ENCODE data around the gene GRK1.

GRK1 gene

DNA sequence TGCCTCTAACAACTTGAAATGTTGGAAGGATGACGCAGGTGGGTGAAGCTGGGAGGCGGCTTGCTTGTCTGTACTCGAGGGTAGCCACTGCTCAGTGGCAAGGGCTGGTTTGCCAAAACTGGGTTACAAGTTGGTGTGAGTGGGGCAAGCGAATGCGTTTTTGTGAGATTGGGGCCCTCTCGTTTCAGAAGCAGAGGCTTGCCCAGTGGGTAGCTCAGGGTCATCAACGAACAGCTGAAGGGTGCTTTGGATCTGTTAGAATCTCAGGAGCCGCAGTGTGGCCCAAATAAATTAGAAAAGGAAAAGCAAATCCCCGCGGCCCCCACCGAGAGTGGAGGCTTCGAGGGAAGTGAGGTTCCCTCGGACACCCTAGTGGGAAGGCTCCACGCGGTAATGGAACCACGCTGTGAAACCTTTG, 16.3 kb upstream of the GRK1 start:
- no peak for DNase-seq

DNA sequence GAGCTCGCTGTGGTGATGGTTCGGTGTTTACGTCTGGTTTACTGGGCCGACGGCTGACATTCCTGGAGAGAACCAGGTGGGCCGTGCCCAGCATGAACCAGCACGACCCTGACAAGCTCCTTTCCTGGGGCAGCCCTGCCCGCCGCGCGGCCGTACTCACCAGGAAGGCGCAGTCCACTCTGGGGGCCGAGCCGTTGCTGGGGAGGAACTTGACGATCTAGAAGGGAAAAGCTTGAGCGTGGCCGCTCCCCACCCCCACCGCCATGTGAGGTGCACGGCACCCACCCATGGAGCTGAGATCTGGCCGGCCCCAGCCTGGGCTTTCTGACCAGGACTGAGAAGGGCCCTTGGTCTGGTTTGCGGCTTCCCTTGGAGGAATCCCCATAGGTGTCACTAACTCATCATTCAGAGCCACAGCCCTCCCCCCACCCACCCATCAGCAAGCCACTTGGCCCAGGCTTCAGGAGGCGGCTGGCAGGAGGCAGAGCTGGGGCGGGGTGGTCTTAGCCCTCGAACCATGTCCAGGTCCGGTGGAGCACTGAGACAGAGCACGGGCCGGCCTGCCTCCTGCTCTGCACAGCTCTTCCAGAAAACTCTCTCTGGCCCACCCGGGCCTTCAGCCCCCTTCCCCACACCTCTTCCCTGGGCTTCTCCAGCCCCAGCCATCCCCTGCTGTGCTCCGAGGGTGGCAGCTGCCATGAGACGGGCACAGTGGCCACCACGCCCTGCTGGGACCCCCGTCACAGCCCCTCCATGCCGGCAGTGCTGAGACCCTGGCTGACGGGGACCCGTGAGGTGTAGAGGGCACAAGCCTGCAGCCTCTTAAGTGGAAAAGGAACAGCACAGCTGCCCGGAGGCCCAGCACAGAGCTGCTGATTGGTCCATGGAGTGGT, 15.3 kb upstream of the GRK1 start:
- no peak for DNase-seq

DNA sequence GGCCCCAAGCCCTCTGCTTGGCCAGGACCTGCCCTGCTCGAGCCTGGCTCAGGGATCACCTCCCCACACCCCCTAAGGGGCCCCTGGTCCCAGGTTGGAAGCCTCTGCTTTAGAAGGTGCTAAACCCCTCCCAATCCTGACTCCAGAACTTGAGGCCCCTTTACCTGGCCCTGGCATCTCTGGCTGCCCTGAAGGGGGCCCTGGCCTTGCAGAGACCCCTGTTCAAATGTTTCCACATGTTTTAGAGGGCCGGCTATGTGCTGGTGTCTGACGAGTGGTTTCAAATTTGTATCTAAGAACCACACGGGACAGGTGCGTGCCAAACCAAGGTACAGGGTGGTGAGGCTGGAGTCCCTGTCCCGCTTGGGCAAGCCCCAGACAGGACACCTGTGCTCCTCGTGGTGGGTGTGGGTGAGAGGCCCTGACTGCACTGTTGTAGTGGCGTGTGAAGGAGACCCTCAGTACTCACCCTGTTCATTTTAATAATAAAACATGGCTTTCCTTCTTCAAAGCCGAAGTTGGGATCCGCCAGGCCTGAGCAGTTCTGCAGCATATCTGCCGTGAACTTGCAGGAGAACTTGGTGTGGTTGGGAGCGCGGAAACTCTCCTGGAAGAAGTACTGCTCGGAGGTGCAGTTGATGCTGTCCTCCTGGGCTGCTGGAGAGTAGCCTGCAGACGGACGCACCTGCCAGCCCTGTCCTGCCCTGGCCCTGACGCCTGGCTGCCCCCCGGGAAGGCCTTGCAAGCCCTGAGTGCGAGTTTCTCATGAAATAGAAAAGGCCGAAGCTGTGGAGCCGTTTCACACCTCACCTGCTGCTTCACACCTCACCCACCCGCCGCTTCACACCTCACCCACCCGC, 14.4 kb upstream of the GRK1 start:
- no peak for DNase-seq

DNA sequence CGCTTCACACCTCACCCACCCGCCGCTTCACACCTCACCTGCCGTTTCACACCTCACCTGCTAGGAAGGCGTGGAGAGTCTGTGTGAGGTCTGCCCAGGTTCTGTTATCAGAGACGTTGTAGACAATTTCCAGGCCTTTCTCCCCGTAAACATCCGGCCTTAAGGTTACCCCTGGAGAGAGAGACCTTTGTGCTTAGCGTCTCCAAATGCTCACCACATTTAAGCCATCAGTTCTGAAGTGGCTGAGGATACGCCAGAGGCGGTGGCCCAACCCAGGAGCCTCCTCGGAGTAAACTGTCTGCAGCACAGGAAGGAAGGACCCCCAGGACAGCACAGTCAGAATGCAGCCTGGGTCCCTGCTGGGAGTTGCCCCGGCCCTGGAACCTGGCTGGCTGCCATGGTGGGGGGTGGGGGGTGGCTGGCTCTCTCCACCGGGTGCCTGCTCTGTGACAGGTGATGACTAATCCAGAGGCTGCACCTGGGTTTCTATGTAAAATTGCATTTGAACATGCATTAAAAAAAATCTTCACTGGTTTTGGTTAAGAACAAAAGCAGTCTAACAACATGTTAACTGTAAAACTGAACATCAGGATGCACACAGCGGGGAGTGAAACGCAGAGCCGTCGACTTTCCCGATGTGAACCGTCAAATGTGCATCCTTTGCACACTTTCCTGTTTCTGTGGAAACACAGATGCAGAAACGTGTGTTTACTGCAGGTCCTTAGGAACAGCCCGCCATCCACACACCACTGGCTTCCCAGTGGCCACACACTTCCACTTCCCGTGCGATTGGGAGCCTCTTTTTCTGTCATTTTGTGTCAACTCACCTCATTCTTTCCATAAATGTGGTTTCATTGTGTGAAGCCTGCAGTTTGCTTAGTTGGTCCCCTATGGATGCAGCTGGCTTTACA, 13.5 kb upstream of the GRK1 start:
- no peak for DNase-seq

DNA sequence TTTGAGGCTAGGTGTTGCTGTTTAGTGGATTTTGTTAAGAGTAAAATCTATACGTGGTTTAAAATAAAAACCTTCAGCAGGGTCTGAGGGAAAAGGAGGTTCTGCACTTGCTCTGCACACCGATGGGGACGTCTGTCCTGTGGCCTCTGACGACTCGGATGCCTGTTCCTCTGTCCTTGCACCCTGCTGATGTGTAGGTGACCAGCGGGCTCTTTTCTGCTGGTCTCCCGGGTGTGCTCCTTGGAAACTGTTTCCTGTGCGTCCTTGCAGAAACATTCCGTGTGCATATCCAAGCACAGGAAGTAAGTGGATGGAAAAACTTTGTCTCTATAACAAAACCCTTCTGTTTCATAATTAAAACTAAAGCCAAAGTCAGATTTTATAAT, 12.9 kb upstream of the GRK1 start:
- no peak for DNase-seq

DNA sequence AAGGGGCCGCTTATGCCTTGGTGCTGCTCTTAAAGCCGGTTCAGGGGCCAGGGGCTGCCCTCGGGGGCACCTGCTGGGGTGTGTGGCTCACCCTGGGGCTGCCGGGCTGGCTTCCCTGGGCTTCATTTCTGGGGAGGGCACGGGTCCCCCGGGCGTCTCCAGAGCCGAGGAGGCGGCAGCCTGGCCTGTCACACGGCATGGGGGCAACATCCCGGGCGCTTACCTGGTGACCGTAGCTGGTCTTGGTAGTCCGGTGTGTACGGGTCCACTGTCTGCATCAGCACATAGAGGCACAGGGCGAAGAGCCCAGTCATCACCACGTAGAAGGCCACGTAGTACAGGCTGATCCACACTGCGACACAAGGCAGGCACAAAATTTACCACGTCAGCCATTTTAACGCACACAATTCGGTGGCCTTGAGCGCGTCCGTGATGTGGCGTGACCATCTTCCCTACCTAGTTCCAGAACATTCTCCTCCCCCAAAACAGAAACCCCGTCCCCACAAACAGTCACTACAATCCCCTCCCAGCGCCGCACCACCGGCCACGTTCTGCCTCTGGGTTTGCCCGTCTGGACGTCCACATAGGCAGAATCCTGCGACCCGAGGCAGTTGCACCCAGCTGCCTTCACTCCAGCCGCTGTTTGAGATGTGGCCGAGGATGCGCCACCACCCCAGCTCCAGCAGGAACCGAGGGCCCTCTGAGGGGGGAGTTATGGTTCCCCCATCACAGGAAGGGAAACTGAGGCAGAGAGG, 12.3 kb upstream of the GRK1 start:
- no peak for DNase-seq

DNA sequence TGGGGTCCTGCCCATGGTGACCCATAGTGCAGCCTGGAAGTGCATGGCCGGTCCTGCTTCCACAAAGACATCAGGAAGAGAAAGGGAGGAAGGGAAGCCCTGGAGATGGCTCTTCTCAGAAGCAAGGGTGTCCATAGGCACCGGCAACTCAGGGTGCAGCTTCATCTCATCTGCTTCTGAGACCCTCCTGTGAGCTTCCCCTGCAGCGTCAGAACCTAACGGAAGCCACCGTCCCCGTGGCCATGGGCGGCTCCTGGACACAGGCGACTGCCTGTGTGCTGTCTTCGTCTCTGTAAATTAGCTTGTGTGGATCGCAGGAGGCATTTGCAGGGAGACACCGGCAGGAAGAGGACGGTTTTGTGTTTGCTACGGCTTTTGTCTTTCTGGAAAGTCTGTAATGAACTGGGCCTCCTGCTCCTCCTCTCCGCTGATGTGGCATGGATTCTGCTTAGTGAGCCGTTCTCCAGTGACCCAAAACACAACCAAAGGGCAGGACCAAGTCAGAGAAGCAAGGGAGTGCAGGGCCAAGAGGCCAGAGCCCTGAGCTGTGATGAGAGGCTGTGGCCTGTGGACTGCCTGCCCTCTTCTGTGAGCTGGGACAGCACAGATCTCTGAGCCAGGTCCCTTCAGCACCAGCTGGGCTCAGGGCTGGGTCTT, 11.5 kb upstream of the GRK1 start:
- no peak for DNase-seq

DNA sequence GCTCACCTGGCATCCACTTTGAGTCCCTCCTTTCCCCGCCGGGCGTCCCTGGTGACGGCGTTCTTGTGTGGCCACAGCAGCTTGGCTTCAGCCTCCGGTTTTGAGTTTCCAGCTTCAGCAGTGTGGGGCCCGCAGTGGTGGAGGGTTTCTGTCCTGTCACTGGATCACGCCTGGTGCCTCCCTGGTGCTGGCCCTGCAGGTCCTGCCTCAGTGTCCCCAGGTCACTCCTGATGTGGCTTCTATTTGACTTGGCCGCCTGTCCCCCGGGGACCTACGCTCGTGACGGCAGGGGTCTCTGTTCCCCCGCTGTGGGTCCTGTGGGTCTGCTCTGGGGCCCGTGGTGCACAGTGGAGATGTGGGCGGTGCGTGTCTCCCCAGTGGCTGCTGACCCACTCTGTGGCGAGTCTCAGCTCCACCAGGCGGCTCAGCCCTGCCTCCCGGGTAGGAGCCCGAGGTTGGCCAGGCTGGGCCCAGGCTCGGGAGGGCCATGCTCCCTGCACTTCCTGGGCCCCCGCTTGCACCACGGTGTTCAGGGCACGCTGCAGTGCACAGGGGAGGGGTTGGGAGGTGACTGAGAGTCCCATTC, 10.9 kb upstream of the GRK1 start:
- DNase-seq = no peak

DNA sequence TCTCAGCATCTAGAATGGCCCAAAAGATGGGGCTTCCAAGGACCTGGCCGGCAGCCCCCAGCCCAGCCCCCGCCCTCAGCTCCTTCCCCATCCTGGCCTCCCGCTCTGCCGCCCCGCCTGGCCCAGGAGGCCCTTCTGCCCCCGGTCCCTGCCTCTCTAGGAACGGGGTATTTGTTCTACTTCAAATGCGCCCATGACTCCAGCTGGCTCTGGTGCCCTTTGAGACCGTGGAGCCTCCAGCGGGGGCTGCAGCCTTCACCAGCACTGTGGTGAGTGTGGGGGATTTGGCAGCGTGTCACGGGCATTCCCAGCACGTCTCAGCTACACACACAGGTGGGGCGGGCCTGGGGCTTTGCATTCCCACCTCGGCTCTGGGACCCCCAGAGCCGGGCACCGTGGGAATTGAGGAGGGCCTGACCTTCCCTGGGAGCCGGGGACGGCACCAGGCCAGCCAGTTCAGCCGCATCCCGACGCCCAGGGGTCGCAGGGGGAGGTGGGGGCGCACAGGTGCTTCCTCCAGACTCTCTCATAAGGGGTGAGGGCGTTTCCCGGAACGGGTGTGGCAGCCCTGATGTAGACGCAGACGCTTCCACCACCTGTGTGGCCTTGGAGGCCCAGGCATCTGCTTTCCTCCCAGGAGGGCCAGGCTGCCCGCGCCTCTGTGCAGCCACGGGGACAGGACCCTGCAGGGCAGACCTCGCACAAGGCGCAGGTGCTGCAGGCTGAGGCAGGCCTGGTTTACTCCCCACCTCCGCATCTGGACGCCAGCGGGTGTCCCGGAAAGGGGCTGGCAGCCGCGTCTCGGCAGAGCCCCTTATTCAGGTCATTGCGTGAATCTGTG, 10.0 kb upstream of the GRK1 start:
- DNase-seq = no peak

DNA sequence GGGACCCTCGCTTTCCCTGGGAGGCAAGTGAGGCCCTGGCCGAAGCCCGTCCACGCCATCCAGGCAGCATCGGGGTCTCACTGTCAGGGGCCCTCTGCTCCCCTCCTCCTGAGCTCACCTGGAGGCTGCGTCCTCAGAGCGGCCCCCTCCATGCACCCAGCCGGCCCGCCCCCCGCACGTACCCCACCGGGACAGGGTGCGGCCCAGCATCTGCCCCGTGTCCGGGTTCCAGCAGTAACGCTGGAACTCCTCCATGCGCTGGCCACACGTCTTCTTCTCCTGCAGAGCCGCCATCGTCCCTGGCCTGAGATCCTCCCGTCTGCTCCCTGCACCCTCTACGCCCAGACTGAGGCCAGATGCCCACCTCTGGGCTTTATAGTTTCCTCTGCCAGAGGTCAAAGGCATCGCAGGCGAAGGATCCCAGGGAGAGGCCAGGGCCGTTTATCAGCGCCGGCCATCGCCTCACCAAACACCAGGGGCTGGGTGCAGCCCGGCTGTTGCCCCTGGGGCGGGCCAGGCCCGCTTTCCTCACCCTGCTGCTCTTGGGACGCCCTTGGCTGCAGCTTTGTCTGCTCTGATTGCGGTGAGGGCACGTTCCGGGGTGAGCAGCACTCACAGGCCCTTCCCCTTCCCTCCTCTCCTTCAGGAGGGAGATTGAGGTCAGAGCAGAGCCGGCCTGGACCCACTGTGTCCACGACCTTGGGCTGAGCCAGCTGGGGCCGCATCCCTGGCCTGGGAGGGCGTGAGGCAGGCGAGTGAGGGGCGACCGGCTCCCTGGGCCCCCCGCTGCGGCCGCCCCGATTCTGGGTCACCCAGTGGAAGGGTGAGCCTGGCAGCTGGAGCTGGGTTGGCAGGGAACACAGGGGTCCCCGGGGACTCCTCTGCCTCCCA, 8.9 kb upstream of the GRK1 start, which contains the start of gene ATP4B:
Gene ATP4B (minus strand): TSS at position 348 of the 891 bp plus-strand sequence. CDS start 54 bp downstream, at position 294.
- no peak for DNase-seq

DNA sequence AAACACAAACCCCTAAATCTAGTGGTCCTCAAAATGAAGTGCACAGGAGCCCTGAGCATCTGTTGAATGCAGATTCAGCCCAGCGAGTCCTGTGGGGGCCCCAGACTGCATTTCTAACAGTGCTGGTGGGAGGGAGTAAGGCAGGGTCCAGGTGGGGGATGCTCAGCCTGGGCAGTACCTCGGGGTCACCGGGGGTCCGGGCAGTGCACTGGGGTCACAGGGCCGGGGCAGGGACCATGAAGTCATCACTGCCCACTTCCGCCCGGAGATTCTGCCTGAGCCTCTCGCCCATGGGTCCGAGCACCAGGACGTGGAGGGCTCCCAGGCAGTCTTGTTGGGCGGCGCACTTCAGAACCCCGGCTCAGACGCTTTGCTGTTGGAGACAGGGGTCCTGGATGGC, 8.2 kb upstream of the GRK1 start:
- no peak for DNase-seq

DNA sequence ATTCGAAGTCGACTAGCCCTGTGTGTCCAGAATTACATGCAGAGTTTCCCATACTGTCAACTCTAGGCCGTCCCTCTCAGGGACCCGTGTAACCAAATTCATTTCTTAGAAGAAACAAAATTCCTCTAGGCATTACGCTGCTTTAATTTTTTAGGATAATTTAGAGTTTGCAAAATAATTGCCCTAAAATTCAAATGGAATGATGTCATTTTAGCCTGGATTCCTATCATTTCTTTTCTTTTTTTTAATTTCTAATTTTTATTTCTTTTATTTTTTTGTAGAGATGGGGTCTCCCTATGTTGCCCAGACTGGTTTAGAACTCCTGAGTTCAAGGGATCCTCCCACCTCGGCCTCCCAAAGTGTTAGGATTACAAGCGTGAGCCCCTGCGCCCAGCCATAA, 7.7 kb upstream of the GRK1 start:
- DNase-seq = no peak

DNA sequence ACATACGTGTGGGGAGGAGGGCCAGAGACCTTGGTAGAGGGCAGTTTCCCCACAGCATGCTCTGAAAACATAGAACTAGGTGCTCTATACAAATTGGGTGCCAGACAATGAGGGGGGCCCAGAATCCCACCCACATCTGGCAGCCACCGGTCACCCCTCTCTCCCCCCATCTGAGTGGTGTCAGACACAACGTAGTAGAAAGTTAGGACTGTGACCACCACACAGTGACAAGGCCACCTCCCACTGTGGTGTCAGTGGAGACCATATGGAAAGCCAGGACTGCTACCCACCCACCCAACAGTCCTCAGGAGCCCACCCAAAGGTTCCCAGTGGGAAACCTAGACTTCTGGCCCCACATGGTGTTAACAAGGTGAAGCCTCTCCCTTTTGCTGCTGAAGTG, 7.0 kb upstream of the GRK1 start:
- DNase-seq = no peak

DNA sequence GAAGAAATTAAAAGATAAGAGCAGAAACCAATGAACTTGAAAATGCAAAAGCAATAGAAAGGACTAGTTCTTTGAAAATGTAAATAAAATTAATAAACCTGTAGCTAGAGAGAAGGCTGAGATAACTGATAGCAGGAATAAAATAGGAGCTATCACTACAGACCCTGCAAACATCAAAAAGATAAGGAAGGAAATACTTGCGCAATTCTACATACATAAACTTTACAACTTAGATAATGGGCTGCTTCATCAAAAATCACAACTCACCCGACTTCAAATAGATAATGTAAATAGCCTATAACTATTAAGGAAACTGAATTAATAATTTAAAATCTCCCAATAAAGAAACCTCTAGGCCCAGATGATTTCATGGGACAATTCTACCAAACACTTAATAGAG, 5.5 kb upstream of the GRK1 start:
- DNase-seq = no peak

DNA sequence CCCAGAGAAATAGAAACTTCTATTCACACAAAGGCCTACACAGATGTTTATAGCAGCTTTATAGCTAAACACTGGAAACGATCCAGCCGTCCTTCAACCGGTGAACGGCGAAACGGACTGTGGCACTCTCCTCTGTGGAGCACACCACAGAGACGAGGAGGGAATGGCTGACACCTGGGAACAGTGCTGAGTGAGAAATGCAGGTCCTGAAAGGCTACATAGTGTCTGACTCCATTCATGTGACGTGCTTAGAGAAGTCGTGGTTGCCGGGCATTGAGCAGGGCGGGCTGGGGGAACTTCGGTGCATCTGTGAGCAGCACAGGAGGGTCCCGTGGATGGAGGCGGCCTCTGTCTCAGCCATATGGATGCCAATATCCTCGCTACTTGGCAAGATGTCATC, 3.1 kb upstream of the GRK1 start:
- no peak for DNase-seq

DNA sequence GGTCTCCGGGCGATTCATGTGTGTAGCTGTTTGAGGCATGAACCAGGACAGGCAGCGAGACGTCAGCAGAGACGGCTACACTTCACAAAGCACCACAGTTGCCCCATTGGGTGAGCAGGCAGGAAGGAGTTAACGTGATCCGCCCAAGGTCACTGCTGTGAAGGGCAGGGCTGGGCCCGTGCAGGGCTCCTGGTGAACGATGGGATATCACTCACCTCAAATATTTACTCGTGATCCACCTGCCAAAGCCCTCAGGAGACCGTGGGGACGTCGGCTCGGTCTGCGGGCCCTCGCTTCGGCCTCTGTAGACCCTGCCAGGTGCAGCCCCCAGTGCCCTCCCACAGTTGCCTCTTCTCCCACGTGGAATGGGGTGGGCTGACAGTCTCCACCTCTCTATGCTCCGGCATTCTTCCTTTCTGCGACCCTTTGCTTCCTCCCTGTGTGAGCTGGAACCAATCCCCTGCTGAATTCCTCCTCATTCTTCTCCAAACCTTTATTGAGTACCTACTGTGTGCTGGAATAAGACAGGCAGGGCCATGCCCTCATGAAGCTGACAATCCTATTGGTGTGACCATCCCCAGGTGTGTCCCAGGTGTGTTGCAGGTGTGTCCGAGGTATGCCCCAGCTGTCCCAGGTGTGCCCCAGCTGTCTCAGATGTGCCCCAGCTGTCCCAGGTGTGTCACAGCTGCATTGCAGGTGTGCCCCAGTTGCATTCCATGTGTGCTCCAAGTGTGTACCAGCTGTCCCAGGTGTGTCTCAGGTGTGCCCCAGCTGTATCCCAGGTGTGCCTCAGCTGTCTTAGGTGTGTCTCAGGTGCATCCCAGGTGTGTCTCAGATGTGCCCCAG, 2.0 kb upstream of the GRK1 start:
- DNase-seq = no peak

DNA sequence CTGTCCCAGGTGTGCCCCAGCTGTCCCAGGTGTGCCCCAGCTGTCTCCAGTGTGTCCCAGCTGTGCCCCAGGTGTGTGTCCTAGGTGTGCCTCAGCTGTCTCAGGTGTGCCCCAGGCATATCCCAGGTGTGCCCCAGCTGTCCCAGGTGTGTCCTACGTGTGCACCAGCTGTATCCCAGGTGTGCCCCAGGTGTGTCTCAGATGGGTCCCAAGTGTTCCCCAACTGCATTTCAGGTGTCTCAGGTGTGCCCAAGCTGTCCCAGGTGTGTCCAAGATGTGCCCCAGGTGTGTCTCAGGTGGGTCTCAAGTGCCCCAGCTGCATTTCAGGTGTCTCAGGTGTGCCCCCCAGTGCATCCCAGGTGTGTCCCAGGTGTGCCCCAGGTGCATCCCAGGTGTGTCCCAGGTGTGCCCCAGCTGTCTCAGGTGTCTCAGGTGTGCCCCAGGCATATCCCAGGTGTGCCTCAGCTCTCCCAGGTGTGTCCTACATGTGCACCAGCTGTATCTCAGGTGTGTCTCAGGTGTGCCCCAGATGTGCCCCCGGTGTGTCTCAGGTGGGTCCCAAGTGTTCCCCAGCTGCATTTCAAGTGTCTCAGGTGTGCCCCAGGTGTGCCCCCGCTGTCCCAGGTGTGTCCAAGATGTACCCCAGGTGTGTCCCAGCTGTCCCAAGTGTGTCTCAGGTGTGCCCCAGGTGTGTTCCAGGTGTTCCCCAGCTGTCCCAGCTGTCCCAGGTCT, 1.3 kb upstream of the GRK1 start:
- DNase-seq = no peak

DNA sequence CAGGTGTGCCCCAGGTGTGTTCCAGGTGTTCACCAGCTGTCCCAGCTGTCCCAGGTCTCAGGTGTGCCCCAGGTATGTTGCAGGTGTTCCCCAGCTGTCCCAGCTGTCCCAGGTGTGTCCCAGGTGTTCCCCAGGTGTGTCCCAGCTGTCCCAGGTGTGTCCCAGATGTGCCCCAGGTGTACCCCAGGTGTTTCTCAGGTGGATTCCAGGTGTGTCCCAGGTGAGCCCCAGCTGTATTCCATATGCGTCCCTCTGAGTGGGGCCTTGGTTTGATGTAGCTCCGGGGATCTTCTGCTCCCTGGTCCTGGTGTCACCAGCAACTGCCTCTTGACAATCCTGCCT, 719 bp upstream of the GRK1 start:
- DNase-seq = no peak
